DMS153 treated with DMSO at 0.1 percent for 48 hours (cell line): ENCODE data around the gene UBAC2.
"Not testable (repeated sequence)": the region's sequence is repeated elsewhere in the genome, so short reads cannot be mapped to it uniquely, and the experiment has no call there.

ENCODE experiments used
- DNase-seq: peaks from one replicate; lab custom pipeline; 2025; ENCODE audit not compliant: unreplicated experiment; lab: John Stamatoyannopoulos, UW

The UBAC2 gene

DNA sequence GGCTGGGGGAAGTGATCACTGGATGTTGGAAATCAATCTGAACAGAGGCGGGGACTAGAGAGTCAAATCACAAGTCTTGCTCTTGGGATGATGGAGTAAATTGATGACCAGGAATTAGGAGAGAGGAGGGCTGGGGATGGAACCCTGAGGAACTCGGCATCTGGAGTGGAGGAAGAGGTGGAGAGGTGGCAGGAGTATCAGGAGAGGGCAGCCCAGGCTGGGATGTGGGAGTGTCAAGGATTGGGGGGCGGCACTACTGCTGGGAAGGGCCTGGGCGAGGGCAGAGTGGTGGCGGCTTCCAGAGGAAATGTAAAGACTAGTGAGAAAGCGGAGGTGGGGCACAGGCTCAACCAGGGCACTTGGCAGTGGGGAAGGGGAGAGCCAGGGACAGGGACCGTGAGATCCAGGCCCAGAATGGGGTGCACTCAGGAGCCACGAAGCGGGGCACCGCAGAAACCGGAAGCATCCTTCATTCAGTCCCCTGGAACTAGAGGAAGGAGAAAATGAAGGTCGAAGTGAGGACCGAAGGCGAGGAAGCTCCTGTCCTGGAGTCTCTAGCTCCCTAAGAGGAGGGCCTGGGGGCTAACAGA, 187.8 kb downstream of the UBAC2 start:
- DNase-seq: no peak

DNA sequence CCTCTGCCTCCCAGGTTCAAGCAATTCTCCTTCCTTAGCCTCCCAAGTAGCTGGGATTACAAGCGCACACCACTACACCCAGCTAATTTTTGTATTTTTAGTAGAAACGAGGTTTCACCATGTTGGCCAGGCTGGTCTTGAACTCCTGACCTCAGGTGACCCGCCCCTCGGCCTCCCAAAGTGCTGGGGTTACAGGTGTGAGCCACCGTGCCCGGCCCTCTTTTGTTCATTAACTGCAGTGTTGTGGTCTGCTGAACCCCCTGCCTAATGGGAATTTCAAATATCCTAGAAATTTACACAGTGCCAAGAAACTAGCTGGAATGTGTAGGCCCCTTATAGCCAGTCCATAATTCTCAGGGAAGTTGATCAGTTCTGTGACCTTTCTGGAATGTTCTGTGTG, 188.4 kb downstream of the UBAC2 start:
- not testable (repeated sequence) for DNase-seq

DNA sequence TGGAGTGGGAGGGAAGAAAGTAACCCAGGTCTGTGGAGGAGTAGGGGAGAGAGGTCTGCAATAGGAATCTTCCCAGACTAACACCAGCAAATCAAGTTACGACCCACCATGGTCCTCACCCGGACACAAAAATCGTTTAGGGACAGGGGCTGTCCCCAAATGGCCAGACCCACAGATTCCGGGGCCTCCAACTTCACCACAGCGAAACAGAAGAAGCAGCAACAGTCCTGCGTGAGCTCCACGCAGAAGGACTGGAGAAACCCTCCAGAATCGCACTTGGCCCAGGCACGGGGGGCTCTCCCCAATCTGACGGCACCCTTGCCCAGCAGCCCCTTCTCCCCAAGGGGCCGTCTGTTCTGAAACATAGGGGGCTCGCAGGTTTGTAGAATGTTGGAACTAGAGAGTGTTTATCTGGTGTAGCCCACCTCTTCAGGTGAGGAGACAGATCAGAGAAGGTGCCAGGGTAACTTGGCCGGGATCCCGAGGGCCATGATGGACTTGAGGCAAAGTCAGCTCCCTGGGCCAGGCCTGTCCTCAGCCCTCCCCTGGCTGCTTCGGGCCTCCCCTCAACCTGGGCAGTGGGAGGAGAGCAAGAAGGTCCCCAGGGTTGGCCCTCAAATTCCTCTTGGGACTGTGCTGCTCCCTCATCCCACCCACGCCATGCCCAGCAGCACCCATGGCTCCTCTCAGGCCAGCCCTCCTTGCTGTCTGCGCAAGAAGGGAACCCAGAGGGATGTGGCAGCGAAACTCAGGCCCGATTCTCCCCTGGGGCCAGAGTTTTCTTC, 189.1 kb downstream of the UBAC2 start:
- no peak for DNase-seq

DNA sequence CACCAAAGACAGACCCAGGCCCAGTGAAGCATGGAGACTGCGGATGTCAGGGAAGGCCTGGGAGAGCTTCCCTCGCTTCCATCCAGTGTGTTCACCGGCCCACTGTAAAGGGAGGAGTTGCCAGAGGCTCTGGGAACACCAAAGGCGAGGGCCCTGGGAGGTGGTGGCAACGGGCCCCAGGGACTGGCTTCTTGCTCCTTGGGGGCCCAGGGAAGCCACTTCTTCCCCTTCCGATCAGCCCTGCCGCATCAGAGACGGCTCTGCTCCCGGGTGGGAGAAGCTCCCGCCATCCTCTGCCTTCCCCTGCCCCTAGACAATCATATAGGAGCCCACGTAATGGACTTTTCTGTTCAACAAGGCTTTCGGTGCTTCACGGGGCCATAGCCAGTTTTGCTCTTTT, 189.9 kb downstream of the UBAC2 start:
- no peak for DNase-seq

DNA sequence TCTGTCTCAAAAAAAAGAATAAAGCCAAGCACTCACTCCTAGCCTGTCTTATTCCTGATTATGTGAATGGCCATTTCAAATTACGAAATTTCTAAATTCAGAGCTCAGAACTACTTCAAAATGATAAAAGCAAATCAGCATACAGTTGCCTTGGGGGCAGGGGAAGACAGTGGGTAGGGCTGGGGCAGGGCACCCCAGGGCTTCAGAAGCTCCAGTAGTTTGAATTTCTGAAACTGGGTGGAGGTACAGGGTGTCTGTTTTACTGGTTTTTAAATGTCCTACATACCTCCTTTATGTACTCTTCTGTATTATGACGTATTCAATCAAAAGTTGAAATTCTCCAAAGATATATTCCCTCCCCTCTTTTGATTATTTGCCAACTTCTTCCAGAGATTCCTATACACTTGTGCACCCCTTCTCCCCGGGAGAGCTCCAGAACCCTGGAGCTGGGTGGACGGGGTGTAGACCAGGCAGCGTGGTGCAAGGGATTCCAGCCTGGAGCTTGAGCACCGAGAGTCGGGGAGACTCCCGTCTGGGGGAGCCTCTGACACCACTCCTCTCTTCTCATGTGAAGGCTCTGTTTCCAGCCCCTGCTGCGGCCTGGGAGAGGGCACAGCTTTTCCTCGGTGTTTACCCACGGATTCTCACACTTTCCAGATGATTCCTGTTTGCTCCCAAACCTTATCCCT, 191.3 kb downstream of the UBAC2 start:
- no peak for DNase-seq

DNA sequence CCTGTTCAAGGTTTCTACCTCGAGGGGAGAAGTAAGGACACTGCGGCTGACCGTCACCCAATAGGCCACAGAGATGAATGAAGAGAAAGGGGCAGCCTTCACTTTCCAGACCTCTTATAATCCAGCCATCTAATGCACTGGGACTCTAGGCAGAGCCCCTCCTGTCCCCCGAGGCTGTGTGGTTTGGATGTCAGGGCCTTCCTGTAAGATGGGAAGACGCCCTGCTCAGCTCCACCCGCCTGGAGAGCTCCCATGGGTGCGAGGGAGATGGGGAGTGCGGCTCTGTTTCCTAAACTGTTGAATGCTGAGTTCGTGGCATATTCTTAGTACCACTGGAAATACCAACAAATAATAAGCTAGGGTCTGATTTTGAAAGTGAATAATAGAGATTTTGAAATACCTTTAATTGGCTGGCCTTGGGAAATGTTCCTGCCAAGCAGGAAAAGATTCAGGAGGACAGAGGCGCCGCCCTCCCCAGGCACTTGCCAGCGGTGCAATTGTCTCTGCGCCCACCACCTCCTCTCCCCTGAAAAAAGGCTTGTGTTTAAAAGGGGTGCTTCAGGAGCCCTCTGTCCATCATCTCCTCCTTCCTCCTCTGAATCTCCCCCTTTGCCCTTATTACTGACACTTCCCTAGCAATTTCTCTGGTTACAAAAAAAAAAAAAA, 191.9 kb downstream of the UBAC2 start:
- no peak for DNase-seq

DNA sequence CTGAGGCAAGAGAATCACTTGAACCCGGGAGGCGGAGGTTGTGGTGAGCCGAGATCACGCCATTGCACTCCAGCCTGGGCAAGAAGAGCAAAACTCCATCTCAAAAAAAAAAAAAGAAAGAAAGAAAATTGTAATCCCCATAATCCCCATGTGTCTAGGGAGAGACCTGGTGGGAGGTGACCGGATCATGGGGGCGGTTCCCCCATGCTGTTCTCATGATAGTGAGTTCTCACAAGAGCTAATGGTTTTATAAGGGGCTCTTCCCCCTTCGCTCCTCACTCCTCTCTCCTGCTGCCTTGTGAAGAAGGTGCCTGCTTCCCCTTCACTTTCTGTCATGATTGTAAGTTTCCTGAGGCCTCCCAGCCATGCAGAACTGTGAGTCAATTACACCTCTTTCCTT, 192.7 kb downstream of the UBAC2 start:
- DNase-seq: not testable (repeated sequence)

DNA sequence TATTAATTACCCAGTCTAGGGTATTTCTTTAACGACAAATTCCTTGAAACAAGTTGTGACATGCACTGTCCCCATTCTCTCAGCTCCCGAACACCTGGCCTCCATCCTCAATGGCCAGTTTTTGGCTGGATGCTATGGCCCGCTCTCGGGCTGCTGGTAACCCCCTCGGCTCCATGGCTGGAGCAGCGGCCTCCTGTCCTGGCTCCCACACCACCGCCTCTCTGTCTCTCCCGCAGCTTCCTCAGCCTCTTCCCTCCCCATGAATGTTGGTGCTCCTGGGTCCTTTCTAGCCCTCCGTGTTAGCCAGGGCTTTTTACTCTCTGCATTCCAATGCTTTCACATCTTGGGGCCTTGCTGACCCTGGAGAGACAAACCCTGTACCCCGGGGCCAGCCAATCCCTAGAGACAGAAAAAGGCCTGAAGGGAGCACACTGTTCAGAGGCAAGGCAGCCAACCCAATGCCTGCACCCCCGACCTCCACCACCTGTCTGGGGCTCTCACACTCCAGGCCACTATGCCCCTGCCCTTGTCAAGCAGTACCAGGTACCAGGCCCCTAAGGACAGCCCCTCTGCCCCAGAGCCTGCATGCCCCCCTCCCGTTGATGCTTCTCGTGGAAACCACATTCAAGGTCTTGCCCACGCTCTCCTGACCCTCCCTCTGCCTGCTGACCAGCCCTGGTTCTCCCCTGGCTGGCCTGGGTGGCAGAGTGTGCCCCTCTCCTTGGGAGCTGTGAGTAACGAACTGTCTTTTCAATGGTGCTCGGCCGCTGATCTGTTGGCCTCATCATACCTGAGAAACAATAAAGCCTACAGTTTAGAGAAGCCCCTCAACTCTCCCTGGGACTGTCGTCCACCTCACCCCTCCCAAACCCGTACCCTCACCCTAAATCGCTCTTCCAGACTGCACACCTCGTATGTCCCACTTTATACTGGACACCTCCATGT, 193.4 kb downstream of the UBAC2 start:
- DNase-seq: no peak

DNA sequence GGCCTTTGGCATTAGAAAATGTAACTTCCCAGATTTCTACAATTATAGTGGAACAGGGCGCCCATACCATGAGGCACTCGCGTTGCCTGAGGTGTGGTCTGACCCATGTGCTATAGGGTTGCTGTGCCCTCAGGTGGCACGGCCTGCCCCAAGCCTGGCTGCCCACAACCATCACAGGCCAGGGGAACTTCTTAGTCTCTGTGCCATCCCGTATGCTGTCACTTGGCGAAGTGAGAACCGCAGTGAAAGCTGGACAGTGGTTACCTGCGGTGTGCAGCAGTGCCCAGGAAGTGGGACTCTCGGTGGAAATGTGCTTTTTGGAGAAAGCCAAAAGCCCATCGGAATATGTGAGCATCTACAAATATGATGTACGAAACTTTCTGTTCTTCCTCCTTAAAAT, 194.8 kb downstream of the UBAC2 start:
- DNase-seq: no peak

DNA sequence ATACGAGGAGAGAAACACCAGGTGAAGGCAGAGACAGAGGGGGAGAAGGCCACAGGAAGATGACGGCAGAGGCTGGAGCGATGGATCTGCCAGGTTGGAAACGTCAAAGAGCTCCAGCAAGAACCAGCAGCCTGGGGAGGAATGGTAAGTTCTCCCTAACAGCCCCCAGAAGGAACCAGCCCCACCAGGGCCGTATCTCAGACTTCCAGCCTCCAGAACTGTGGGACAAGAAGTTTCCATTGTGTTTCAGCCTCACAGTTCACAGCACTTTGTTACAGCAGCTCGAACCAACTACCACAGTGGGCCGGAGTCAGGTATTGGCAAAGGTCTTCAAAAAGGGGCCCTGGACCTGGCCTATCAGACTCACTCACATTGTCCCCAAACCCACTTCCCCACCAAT, 195.8 kb downstream of the UBAC2 start:
- DNase-seq: no peak

DNA sequence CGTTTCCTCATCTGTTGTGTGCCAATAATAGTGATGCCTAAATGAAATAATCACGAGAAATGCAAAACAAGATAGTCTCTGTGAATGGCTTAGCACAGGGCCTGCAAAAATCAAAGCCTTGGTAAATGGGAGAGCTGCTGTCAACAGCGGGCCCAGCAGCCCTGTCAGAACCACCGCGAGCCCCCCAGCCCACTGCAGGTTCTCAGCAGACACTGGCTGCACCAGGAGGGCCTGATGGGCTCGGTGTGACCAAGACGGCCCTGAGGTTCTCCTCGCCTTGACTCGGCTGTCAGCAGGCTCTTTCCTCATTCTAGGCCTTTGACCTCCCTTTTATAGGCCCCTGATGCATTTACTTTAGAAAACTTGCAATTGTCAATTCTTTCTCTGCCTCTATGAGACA, 197.4 kb downstream of the UBAC2 start:
- DNase-seq: no peak

DNA sequence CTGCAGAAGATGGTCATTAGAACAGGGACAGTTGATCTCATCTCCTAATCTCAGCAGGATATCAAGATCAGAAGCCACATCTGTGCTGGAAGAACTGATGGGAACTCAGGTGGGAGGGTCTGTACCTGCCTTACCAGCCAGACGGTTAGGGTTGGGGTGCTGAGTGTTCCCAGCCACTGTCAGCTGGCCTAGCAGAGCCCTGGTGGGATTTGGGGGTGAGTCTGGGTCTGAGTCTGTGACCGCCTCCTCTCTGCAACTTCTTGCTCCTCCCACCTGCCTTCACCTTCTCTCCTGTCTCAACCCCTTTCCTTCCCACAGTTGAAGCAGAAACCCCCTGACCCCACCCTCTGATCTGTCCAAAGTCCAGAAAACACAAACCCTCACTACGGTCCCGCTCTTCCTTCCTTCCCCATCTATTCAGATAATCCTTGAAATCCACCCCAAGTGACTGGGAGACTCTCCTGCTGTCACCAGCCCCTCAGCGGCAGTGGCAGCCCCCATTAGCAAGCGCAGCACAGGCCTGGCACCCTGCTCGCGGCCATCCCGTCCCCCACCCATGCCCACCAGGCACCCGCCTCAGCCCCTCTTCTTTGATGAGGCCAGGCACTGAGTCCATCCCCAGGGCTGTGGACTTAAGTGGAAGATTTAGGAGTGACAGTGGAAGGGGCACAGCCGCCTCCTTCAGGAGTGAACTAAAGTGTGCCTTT, 198.4 kb downstream of the UBAC2 start:
- DNase-seq: no peak

DNA sequence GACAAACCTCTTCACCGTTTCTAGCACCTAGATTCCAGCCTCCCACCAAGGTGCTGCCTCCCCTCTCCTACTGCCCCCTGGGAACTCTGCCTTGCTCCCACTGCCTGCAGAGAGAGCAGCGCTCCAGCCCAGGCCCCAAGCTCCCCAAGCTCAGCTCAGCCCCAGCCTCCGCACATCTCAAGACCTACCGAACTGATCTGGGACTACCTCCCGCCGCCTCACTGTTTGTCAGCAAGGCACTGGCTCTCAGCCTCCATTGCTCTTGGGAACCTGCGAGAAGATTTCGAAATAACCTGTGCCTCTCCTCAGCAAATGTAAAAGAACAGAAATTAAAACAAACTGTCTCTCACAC, 198.9 kb downstream of the UBAC2 start:
- DNase-seq: no peak

DNA sequence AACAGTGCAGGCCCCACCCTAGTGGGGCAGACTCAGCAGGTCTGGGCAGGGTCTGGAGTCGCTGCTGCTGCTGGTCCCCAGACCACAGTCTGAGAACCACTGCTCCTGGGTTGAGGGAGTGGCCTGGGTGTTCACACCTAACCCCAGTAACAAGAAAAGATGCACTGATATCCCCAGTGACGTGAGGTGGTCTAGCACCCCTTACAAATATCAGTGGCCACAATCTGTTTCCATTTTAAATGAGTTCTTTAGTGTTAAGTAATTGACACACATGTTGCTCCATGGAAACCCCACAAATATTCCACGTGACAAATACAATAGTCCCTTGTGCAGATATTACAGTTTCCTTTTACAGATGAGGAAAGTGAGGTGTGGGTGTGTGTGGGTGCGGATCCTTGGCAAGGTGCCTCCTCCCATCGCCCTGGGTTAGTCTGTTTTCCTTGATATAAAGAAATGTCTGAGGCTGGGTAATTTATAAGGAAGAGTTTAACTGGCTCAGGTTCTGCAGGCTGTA, 202.9 kb downstream of the UBAC2 start:
- DNase-seq: no peak

DNA sequence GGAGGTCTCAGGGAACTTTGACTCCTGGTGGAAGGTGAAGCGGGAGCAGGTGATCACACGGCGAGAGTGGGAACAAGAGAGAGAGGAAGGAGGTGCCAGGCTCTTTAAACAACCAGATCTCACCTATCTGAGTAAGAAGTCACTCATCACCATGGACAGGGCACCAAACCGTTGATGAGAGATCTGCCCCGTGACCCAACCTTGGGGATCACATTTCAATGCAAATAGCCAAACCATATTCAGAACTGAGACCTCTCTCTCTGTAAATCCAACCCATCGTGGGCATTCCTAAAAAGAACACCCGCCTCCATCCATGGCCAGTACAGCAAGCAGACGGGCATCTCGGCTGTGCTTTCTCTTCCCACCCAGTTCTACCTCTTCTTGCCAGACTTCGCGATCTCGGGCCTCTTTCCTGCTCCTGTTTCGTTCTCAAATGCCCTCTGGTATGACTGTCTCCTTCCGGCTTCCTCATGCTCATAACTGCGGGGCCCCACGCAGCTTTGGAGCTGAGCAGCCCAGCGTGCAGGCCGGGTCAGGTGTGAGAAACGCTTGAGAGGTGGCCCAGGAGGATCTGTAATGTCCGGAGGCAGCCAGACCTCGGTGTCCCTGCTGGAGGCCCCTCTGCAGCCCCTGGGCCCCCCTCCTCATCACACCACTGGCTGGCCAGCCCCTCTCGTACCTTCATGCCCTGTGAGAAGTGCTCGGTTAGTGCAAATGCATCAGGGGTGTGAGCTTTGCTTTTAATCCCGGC, 203.5 kb downstream of the UBAC2 start:
- no peak for DNase-seq

DNA sequence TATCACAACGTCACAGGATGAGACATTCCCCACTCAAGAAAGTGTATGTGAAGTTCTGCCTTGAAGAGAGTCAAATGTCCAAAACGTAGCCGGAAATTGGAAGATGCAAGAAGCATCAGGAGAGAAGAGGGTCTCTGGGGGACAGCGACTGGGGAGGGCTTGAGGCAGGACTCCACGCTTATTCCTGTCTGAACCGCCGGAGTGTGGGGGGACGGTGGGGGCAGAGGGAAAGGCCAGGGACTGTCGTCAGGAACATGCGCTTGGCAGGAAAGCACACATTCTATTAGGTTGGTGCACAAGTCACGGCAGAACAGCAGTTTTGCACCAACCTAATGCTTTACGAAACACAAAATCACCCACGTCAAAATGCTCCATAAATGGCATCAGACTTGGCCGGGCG, 205.3 kb downstream of the UBAC2 start:
- DNase-seq: no peak

DNA sequence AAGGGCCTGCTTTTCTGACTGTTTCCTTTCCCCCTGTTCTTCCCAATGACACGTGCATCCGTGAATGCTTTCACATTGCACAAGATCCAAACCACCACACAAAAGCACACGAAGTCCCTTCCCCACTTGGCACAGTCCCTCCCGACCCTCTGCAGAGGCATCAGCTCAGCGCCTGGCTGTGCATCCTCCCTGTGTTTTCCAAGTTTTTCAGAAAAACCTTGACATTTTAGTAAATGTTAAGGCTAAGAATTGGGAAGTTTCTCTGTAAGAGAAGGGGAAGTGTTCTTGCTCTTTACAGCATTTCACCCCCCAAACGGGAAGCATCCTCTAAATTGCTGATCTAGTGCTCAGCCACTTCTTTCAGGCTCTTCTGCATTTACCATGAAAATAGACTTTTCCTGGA, 206.1 kb downstream of the UBAC2 start:
- DNase-seq: no peak

DNA sequence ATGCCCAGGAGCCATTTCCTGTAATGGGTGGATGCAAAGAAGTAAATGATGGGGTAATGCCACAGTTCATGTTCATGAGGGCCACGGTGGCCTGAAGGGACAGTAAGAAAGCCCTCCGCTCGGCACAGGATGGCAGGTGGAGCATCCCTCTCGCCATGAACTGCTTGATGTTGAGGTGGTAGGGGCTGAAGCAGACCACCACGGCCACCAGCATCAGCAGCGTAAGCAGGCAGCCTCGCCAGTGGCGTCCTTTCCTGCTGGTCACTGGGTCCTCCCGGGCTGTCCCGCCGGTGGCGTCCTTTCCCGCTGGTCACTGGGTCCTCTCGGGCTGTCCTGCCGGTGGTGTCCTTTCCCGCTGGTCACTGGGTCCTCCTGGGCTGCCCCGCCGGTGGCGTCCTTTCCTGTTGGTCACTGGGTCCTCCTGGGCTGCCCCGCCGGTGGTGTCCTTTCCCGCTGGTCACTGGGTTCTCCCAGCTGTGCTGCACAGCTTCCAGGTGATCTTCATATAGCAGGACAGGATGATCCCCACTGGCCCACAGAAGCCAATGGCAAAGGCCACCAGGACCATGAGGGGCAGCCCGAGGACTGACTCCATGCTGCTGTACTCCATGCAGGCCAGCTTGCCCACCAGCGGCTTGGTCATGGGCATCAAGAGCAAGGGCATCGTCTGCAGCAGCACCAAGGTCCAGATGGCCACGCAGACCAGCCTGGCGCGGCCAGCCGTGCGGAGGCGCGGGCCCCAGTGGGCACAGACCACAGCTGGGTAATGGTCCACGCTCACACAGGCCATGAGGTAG, 207.4 kb downstream of the UBAC2 start:
- no peak for DNase-seq

DNA sequence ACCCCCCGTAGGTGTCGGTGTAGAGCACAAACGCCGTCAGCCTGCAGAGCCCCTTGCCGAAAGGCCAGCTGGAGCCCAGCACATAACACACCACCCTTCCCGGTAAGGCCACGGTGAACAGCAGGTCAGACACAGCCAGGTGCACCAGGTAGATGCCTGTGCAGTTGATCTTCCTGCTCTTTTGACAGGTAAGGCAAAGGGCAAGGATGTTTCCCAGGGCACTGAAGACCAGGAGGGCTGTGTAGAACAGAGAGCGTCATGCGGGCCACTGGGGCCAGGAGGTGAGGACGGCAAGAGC, 208.0 kb downstream of the UBAC2 start:
- DNase-seq: no peak
